Right renal cortex interstitium (tissue), 3 donors: ENCODE data around the gene TUBA1B. TPM values are rescaled to one million over a fixed set of nuclear protein-coding genes. Genes with fewer than 3 reads are reported as not detected.

Experiments
- DNase-seq, 3 donors: peaks; one replicate each; pipeline ENCODE4 v3.0.0-alpha.2; 2013; ENCODE audit warnings: low read depth in 3 of 3, low spot score in 2 of 3
- polyA plus RNA-seq, 3 donors: library from polyadenylated mRNA; unstranded; fragments of 120-200 nt; gene quantifications; one replicate each; pipeline ENCODE4 v1.2.1, GENCODE V29; 2013; ENCODE audit not compliant: insufficient read length in 3 of 3

TUBA1B gene
- polyA plus RNA-seq, 3 donors = 1,080 to 1,130 (median 1,124) TPM

- no peak for DNase-seq
Observed at GRCh38 chr12:49091836-49092085, 39.4 kb downstream of the TUBA1B start.

DNA sequence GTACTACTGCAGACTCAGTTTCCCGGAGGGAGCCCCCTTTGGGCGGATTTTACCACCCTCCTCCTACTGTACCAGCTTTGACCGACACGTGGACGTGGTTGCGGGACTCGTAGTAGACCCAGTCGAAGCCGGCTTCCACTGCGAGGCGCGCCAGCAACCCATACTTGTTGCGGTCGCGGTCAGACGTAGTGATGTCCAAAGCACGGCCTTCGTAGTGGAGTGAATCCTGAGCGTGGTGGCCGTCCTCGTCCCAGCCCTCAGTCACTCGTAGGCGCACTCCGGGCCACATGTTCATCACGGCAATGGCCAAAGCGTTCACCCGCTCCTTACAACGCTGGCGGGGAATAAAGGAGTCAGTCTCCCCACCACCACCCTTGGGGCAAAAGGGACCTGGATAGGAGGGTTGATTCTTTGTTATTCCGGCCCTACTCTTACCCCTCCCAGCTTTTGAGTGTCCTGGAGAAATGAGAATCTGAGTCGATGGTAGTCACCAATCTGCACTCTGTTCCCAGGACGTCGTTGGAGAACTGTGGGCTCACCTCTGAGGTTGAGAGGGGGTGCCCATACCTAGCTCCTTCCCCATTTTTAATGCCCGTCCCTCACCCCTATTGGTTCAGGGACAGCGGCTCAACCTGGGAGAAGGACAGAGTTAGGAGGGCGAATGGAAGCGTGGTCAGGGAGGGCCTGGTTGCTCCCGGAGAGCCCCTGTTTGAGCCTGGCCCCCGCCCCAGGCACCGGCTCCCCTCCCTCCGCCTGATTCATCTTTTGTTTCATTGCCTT, 39.9 kb downstream of the TUBA1B start:
- no peak for DNase-seq

DNA sequence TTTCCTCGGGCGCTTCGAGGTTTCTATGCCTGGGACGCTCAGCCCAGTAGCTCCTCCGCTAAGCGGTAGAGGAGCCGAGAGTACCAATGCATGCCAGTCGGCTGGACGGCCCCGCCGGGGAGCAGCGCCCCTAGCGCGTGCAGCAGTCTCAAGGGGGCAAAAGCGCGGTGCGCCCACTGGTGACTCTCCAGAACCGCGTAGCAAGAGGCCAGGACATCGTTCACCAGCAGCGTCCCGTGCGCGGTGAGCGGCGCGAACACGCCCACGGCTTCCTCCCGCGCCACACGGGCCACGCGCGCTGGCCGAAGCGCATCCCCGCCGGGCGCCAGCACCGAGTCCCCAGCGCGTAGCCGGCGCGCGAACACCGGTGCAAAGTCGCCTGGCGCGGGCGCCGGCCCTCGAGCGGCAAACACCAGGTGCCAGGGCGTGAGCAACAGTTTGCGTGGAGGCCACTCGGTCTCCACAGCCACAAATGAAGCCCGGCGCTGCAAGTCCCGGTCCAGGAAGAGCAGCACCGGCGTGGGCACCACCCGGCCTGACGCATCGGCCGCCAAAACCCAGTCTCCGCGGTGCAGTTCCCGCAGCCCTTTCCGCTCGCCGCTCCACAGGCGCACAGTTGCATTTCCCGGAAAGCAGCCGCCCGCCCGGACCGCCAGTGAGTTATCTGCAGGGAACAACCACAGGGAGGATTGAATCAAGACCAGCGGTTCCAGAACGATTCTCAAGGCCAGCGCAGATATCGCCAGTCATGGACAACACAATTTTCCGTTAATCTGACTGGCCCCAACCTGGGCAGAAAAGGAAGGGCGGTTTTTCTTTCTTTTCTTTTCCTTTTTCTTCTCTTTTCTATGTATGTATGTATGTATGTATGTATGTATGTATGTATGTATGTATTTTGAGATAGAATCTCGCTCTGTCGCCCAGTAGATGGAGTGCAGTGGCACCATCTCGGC, 41.1 kb downstream of the TUBA1B start:
- DNase-seq = no peak

DNA sequence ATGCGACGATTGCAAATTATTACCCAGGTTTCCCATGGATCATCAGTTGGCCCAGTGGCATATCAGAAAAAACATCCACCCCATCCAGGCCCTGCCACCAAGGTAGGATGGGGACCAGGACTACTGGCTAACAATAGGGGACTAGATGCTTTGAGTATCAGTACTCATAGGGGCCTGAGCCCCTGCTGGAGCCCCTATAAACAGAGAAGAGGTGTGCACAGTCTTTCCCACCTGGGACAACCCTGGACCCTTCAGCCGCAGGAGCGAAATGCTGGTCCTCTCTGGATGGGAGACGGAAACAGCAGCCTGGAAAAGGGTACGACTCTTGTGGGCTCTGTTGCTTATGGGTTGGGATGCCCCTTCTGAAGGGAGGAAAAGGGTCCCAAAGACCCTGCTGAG, 42.3 kb downstream of the TUBA1B start:
- DNase-seq = no peak

DNA sequence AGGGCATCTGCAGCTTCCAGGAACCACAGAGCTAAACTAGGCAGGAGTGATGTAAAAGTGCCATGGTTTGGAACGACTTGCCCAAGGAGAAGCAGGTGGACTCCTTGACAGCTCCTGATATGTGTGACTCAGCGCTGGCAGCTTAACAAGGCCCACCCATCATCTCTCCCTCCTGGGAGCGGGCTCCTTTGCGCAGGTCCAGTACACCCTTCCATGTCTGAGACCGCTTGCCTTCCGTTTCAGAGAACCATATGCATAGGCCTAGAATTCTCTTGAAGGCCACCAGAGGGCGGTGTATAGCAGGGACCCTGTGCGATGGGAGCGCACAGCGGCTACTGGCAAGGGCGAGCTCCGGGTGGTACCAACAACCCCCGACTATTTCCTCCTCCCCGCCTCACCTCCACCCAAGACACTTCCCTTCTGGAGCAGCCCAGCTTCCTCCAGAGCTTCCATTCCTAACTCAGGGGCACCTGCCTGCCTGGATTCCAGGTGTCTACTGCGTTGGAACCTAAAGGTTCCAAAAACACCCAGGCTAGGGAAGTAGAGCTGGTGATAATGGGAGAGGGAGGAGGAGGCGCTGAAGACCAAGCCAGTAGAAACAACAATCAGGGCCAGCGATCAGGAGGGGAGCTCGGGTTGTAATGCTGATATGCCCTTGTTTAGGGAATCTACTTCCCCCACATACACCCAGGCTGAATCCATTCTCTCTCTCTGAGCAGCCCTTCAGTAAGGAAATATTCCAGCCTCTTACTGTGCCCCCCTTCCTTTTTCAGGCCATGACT, 42.9 kb downstream of the TUBA1B start:
- DNase-seq = no peak

DNA sequence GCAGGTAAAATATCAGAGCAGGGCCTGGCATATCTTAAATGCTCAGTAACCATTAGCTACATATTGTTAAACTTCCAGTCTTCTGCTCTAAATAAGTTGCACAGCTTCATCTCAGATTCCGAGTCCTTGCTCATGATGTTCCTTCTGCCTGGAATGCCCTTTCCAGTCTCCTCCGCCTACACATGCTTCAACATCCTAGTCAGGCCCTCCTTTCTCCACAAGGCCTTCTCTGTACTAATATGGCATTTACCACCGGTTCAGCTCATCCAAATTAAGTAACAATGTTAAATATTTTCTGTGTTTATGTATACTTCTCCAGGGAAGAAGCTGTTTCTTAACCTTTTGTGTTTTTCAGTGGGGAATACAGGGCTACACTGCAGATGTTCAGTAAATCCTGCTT, 45.1 kb downstream of the TUBA1B start:
- no peak for DNase-seq

DNA sequence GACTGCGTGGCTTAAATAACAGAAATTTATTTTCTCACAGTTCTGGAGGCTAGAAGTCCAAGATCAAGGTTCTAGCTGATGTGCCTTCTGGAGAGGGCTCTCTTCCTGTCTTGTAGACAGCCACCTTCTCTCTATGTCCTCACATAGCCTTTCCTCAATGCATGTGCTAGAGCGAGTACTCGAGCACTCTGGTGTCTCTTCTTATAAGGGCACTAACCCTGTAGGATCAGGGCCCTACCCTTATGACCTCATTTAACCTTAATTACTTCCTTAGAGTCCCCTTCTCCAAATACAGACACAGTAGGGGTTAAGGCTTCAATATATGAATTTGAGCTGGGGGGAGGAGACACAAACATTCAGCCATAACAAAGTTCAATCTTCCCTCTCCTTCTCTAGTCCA, 46.8 kb downstream of the TUBA1B start:
- DNase-seq = no peak

DNA sequence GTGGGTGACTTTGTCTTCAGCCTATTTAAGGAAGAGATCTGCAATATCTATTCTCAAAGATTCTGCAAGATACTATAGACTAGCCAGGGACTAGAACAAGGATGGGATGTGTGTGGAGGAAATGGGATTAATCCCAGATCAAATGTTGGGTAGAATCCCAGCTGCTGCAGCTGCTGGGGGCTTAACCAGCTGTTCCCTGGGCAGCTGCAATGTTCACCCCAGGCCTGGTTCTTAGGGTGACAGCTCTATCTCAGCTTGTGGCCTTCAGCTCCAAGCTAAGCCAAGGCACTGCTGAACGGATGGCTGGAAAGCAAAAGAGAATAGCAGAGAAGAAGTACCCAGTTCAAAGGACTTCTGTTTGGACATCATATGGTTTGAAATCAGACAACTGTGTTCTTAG, 51.4 kb downstream of the TUBA1B start:
- DNase-seq = no peak

Other genes starting within 250 kb of the TUBA1B start
- gene FKBP11, start 205.9 kb downstream of the TUBA1B start, polyA plus RNA-seq = 10 to 100 TPM; 10.9 to 15.0 (median 12.2) TPM
- 100 to 1,000 TPM; 129 to 153 (median 147) TPM for gene ARF3, start 173.9 kb downstream of the TUBA1B start, polyA plus RNA-seq
- gene WNT10B, start 159.7 kb downstream of the TUBA1B start, polyA plus RNA-seq = under 1 TPM in 2 of 3 donors, not detected in 1; 0.11 to 0.14 TPM
- gene WNT1, start 153.1 kb downstream of the TUBA1B start, polyA plus RNA-seq = not detected
- 10 to 100 TPM; 76.0 to 85.9 (median 81.6) TPM for gene DDN, start 132.0 kb downstream of the TUBA1B start, polyA plus RNA-seq
- 10 to 100 TPM; 80.8 to 89.0 (median 84.1) TPM for gene PRKAG1, start 112.6 kb downstream of the TUBA1B start, polyA plus RNA-seq
- 10 to 100 TPM; 38.5 to 43.8 (median 42.3) TPM for gene KMT2D, start 70.6 kb downstream of the TUBA1B start, polyA plus RNA-seq
- gene RHEBL1, start 61.4 kb downstream of the TUBA1B start, polyA plus RNA-seq = 1 to 10 TPM; 1.7 to 1.8 (median 1.8) TPM
- gene DHH, start 36.6 kb downstream of the TUBA1B start, polyA plus RNA-seq = under 1 TPM; 0.25 to 0.44 (median 0.33) TPM
- gene LMBR1L, start 20.5 kb downstream of the TUBA1B start, polyA plus RNA-seq = 10 to 100 TPM; 49.5 to 69.1 (median 57.0) TPM
- 100 to 1,000 TPM; 429 to 512 (median 485) TPM for gene TUBA1A, start 57.7 kb upstream of the TUBA1B start, polyA plus RNA-seq
- gene TUBA1C, start 133.7 kb upstream of the TUBA1B start, polyA plus RNA-seq = 100 to 1,000 TPM; 142 to 183 (median 163) TPM
- gene PRPH, start 163.8 kb upstream of the TUBA1B start, polyA plus RNA-seq = under 1 TPM; 0.17 to 0.28 (median 0.27) TPM
- gene TROAP, start 191.9 kb upstream of the TUBA1B start, polyA plus RNA-seq = 10 to 100 TPM; 16.1 to 18.2 (median 17.6) TPM
- gene C1QL4, start 205.8 kb upstream of the TUBA1B start, polyA plus RNA-seq = 1 to 10 TPM in 1 of 3 donors, under 1 TPM in 2; 0.94 to 1.5 (median 0.99) TPM
- gene DNAJC22, start 215.5 kb upstream of the TUBA1B start, polyA plus RNA-seq = 10 to 100 TPM; 18.3 to 20.8 (median 19.6) TPM
- 10 to 100 TPM; 44.3 to 56.9 (median 48.8) TPM for gene SPATS2, start 236.1 kb upstream of the TUBA1B start, polyA plus RNA-seq